HG03558 (cell line): ENCODE results near the gene TRO.

ENCODE experiments used
- ATAC-seq: cut with Tn5 transposase; IDR thresholded peaks from one replicate; pipeline ENCODE4 v1.9.1; 2021; ENCODE audit warnings: moderate number of reproducible peaks; ENCODE audit not compliant: unreplicated experiment; ENCODE audit errors: extremely low read depth

Gene TRO, protein sequence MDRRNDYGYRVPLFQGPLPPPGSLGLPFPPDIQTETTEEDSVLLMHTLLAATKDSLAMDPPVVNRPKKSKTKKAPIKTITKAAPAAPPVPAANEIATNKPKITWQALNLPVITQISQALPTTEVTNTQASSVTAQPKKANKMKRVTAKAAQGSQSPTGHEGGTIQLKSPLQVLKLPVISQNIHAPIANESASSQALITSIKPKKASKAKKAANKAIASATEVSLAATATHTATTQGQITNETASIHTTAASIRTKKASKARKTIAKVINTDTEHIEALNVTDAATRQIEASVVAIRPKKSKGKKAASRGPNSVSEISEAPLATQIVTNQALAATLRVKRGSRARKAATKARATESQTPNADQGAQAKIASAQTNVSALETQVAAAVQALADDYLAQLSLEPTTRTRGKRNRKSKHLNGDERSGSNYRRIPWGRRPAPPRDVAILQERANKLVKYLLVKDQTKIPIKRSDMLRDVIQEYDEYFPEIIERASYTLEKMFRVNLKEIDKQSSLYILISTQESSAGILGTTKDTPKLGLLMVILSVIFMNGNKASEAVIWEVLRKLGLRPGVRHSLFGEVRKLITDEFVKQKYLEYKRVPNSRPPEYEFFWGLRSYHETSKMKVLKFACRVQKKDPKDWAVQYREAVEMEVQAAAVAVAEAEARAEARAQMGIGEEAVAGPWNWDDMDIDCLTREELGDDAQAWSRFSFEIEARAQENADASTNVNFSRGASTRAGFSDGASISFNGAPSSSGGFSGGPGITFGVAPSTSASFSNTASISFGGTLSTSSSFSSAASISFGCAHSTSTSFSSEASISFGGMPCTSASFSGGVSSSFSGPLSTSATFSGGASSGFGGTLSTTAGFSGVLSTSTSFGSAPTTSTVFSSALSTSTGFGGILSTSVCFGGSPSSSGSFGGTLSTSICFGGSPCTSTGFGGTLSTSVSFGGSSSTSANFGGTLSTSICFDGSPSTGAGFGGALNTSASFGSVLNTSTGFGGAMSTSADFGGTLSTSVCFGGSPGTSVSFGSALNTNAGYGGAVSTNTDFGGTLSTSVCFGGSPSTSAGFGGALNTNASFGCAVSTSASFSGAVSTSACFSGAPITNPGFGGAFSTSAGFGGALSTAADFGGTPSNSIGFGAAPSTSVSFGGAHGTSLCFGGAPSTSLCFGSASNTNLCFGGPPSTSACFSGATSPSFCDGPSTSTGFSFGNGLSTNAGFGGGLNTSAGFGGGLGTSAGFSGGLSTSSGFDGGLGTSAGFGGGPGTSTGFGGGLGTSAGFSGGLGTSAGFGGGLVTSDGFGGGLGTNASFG (N-terminal part only)

DNA sequence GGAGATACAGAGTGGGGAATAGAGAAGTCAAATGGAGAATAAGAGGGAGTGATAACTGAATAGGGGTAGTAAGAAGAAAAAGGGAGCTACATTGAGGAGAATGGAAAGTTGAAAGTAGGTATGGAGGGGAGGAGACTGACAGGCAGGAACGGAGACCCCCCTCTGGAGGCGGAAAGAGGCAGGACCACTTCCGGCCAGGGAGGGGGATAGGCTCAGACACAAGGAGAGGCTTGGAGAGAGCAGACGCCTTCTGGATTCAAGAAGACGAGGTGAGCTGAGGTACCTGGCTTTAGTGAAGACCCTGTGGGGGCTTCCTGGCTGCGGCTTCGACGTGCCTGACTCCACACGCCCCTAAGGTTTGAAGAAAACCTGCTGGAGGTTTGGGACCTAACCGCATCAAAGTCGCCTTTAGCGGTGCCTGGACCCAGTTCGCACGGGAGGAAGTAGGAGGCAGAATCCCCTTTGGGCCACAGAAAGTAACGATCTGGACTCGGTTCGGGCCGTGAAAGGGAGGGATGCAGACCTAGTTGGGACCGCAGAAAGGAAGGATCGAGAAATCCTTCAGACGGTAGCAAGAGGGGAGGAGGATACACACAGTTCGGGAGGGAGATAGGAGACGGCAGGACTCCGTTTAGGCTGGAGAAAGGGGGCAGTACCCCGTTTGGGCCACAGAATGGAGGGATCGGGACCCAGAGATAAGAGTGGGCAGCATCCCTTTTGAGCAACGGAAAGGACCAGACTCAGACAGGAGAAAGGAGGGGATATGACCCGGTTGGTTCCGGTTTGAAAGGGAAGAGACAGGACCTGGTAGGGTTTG, at the start of gene TRO:
TRO (plus strand) TSS at position 215 of the 817 bp plus-strand sequence. CDS start 1,423 bp downstream, outside the sequence.
- ATAC-seq = no peak

DNA sequence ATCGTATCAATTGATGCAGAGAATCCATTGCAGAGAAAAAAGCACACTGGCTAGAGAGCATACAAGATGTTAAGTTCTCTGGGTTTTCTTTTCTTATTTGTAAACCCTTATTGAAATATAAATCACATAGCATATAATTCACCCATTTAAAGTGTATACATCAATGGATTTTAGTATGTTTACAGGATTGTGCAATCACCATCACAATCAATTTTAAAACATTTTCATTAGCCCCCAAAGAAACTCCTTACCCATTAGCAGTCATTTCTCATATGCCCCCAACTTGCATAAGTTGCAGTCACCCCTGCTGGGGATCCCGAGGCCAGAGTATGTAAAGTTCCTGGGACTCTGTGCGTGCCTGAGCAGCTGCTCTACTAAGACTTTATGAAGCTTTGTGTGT, 34.9 kb upstream of the TRO start:
- ATAC-seq = no peak

DNA sequence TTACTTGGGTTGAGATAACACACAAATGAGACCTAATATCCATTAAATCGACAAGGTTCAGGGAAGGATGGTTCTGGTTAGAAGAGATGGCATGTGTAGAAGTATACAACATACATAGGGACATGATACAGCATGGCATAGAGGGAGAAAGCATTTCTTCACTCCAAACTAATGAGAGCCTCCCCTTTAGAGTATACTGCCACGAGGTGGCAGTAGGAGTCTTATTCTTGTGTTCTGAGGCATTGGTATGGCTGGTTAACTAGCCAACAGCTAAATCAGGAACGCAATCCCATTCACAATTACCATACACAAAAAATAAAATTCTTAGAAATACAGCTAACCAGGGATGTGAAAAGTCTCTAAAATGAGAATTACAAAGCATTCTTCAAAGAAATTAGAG, 29.1 kb upstream of the TRO start:
- no peak for ATAC-seq

DNA sequence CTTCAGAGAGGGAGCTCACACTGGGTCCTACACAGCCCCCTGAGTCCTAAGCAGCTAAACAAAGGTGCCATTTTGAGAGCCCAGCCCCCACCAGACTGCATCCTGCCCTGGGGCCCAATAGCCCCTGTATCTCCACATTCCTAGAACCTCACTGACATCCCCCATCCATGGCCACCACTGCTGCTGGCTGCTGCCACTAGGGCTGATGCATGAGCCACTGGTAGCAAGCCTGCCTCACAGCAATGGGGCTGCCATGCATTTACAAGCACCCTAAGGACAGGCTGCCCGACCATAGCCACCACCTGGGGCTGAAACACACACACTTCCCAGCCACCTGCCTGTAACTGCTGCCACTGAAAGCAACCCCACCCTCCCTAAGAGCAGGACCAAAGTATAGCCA, 26.5 kb upstream of the TRO start:
- no peak for ATAC-seq

DNA sequence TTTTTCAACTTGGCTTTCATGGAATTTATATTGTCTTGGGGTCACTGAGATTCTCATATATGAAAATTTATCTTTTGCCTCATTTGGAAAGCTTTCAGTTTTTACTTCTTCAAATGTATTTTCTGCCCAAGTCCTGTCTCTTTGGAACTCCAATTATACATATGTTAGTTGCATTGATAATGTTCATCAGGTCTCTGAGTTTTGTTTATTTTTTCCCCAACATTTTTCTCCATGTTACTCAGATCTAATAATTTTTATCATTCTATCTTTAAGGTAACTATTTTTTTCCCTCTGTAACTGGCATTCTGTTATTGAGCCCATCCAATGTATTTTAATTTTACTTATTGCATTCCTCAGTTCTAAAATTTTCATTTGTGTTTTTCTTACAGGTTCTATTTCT, 10.7 kb upstream of the TRO start:
- no peak for ATAC-seq

DNA sequence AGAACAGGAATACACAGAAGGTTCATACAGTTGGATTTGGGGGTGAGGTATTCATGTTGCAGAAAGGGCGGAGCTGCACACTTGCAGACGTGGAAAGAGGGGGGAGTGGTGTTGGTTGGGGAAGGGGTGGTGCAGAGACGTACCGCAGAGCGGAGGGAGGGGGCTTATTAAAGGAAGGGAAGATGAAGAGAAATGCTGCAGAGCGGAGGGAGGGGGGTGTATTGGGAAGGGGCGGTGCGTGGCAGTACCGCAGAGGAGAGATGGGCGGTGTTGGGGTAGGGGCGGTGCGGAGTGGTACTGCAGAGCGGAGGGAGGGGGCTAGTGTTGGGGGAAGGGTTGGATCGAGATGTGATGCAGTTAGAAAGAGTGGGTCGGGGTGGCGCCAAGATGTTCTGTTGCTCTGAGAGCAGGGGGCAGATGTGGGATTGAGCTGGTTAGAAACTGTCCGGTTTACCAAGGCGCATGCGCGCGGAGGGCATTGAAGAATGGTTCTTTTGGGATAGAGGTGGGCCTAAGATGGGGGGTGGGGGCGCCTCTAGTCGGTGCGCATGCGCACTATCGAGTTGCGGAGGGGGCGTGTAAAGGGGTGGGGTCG, 900 bp downstream of the TRO start:
- no peak for ATAC-seq

DNA sequence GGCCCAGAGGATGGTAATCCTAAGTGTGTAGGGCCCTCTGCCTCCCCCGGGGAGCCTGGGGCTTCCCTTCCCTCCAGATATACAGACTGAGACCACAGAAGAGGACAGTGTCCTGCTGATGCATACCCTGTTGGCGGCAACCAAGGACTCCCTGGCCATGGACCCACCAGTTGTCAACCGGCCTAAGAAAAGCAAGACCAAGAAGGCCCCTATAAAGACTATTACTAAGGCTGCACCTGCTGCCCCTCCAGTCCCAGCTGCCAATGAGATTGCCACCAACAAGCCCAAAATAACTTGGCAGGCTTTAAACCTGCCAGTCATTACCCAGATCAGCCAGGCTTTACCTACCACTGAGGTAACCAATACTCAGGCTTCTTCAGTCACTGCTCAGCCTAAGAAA, 1.9 kb downstream of the TRO start:
- no peak for ATAC-seq

DNA sequence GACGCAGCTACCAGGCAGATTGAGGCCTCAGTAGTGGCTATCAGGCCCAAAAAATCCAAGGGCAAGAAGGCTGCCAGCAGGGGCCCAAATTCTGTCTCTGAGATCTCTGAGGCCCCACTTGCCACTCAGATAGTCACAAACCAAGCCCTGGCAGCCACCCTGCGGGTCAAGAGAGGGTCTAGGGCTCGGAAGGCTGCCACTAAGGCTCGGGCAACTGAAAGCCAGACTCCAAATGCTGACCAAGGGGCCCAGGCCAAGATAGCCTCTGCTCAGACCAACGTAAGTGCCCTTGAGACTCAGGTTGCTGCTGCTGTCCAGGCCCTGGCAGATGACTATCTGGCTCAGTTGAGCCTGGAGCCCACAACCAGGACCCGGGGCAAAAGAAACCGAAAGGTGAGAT, 2.8 kb downstream of the TRO start:
- ATAC-seq = no peak

DNA sequence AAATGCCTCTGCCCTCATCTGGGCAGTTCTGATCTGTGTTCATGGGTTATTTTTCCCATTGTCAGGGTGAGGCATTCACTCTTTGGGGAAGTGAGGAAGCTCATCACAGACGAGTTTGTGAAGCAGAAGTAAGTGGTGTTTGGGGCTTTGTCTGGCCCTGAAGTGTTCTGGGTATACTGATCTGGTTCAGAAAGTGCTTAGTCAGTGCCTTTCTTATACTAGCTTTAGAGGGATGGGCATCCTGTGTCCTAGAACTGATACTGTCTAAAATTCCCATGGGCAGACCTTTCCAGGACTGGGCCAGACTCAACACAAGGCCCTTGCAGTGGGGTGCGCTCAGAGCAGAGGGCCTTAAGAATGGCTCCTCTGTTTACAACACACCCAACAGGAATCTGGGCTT, 6.4 kb downstream of the TRO start:
- ATAC-seq = no peak

DNA sequence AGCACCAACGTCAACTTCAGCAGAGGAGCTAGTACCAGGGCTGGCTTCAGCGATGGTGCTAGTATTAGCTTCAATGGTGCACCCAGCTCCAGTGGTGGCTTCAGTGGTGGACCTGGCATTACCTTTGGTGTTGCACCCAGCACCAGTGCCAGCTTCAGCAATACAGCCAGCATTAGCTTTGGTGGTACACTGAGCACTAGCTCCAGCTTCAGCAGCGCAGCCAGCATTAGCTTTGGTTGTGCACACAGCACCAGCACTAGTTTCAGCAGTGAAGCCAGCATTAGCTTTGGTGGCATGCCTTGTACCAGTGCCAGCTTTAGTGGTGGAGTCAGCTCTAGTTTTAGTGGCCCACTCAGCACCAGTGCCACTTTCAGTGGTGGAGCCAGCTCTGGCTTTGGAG, 8.3 kb downstream of the TRO start:
- ATAC-seq = no peak

DNA sequence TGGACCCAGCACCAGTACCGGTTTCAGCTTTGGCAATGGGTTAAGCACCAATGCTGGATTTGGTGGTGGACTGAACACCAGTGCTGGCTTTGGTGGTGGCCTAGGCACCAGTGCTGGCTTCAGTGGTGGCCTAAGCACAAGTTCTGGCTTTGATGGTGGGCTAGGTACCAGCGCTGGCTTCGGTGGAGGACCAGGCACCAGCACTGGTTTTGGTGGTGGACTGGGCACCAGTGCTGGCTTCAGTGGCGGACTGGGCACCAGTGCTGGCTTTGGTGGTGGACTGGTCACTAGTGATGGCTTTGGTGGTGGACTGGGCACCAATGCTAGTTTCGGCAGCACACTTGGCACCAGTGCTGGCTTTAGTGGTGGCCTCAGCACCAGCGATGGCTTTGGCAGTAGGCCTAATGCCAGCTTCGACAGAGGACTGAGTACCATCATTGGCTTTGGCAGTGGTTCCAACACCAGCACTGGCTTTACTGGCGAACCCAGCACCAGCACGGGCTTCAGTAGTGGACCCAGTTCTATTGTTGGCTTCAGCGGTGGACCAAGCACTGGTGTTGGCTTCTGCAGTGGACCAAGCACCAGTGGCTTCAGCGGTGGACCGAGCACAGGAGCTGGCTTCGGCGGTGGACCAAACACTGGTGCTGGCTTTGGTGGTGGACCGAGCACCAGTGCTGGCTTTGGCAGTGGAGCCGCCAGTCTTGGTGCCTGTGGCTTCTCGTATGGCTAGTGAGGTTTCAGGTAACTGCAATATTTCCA, 9.8 kb downstream of the TRO start:
- ATAC-seq = no peak

DNA sequence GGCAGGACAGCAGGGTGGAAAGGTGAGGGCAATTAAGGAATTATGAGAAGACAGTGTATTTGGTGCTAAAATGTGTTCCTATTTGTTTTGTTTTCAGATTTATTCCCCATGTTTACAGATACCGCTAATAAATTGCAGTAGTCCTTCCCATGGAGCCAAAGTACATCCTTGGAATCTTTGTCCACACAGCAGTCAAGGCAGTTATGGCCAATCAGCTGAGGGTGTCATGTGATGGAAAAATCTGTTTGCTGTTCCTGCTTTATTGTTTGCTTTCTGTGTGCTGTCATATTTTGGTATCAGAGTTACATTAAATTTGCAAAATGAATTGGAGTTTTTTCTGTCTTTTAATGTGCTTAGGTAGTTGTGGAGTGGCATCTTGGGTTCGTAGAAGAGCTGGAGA, 10.5 kb downstream of the TRO start:
- no peak for ATAC-seq

DNA sequence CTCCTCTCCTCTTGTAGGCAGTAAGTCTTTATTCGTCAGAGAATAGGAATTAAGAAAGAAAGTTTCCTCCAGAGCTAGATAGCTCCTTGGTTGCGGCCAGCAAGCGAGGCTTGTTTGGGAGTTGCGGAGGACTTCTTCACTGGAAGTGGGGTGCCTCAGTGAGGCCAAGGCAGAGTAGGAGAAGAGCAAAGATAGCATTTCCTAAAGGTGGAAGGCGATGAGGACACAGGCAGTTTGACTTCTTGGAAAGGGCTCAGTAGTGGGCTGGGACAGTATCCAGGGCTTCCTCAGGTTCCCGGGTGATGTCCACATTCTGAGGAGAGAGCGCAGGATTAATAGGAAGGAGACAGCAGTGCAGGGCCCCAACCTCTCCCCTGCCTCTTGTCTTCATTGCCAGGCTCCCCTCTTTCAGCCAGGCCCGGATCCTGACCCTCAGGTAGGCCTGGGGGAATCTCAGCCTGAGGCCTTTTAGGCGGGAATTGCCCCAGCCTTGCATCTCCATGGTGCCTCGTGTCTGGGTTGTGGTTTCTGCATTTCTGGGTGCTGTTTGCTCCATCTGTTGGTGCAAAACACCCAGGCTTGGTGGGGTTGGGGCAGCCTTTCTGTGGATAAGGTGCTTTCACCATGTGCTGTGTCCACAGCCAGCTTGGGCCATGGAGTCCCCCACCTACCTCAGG, 12.7 kb downstream of the TRO start:
- ATAC-seq = no peak

DNA sequence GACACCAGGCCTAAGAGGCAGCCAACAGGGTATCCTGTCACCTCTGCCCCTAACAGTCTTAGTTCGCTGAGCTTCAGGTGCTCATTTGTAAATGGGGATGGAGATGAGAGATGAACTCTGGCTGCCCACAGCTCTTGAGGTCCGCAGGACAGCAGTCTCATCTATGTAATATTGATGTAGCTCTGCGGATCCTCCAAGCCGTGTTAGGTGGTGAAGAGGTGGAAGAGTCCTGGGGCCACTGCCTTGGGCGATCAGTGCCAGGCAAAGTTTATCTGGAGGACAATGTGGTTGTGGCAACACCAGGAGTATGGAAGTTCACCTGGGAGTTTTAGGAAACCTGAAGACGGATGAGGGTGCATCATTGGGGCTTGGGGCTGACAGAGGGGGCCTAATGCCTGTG, 13.4 kb downstream of the TRO start:
- no peak for ATAC-seq

DNA sequence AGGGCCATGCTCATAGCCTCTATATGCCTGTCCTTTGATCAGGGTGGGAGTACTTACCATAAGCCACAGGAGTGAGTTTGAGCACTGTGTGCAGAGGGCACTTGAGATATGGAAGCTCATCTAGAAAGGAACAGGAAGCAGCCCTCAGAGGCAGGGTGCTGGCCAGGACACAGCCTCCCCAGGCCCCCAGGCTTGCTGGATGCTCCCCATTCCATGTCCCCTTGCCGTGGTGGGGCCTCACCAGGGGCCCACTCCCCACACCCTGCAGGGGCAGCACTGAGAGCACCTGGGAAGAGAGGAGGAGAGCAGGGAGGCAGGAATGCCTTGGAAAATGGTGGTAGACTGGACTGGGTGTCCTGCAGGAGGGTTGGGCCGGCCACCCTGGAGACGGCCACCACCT, 14.3 kb downstream of the TRO start:
- ATAC-seq = no peak

DNA sequence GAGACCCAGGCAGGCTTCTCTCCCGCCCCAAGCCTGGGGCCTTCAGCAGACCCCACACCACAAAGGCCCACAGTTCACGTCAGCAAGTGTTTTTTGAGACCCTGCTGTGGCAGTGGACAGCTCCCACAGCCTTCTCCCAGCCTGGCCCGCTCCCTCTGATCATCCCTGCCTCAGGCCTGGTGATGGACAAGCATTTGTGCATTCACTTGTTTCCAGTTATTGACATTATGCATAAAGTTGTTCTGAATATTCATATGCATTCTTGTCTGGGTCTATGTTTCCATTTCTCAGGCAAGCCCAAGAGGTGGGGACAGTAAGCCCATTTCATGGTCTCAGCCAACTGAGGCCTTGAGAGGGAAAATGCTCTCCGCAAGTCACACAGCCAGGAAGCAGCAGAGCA, 14.7 kb downstream of the TRO start:
- ATAC-seq = no peak

DNA sequence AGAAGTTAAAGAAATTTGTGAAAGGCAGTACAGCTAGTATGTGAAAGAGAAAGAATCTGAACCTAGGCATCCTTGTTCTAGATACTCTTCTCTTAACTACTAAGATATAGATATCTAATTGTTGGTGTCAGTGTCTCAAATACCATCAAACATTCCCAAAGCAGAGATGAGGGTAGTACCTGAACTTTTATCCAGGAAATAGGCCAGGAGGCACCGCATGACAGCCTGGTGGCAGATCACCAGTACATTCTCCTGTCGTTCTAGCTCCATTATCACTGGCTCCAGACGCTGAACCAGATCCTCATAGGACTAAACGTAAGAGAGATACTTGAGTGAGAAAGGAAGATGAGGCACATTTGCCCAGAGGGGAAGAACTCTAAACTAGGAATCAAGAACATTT, 16.8 kb downstream of the TRO start:
- ATAC-seq = no peak

DNA sequence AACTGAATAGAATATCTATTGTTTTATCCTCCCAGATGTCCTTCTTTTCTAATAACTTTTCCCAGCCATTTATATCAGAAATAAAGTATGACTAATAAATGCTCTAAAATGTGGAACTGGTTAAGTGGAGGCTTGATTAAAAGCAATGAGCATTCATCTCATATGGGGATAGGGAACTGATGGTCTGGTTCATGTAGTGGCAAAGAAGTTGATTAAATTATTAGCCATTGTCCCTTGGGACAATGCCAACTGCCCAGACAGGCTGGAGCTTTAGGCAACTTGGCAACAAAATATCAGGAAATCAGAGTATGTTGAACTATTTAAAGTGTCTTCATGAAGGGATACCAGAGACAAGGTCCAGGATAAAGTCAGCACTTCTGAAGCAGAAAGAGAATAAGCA, 24.2 kb downstream of the TRO start:
- ATAC-seq = no peak
